ENCODE results near the gene CPEB2.

- no peak for TF ChIP-seq REST (IDR thresholded peaks at IDR 0.05; ENCODE audit: insufficient read depth in 1 of 2, low read depth in 2 of 2, low read length in 2 of 2)
- no peak for TF ChIP-seq SIN3A (IDR thresholded peaks at IDR 0.05; ENCODE audit: borderline replicate concordance, insufficient read depth, low read length)
- TF ChIP-seq TAF1 (IDR thresholded peaks at IDR 0.05; ENCODE audit: borderline replicate concordance, insufficient read depth, low read length) = no peak
Observed at GRCh38 chr4:15025693-15026092, 23.4 kb downstream of the CPEB2 start.

Measured in PFSK-1 (cell line).